KMS-11 (cell line): Measurements from ENCODE around the gene ULK2.

Experiments used
- H2AFZ ChIP-seq: fragments of 200-600 bp; sonication (generic); 2 replicates; pipeline ENCODE4 v1.6.1; 2016; ENCODE audit warnings: antibody characterized with exemption, mixed run types, low read depth
- H3K27ac ChIP-seq: fragments of 200-600 bp; sonication (generic); 2 replicates; pipeline ENCODE4 v1.6.1; 2016; ENCODE audit warnings: mild to moderate bottlenecking, mixed run types
- H3K27me3 ChIP-seq: fragments of 200-600 bp; sonication (generic); 2 replicates; pipeline ENCODE4 v1.6.1; 2017; ENCODE audit warnings: mild to moderate bottlenecking, low read depth, mixed run types, moderate library complexity; ENCODE audit not compliant: insufficient read depth
- H3K36me3 ChIP-seq: fragments of 200-600 bp; sonication (generic); 2 replicates; pipeline ENCODE4 v1.6.1; 2017; ENCODE audit warnings: mild to moderate bottlenecking, mixed run types; ENCODE audit not compliant: insufficient read depth
- H3K4me1 ChIP-seq: fragments of 200-600 bp; sonication (generic); 2 replicates; pipeline ENCODE4 v1.6.1; 2016; ENCODE audit warnings: mild to moderate bottlenecking, low read depth, mixed run types; ENCODE audit not compliant: poor library complexity, severe bottlenecking
- H3K4me2 ChIP-seq: fragments of 200-600 bp; sonication (generic); 2 replicates; pipeline ENCODE4 v1.7.0; 2016; ENCODE audit warnings: mild to moderate bottlenecking, mixed run types
- H3K4me3 ChIP-seq: fragments of 200-600 bp; sonication (generic); IDR thresholded peaks from 2 replicates; pipeline ENCODE4 v1.6.1; 2017; ENCODE audit warnings: low read depth, low read length, mixed read lengths; ENCODE audit not compliant: insufficient read depth
- H3K79me2 ChIP-seq: fragments of 200-600 bp; sonication (generic); 2 replicates; pipeline ENCODE4 v1.6.1; 2016; ENCODE audit warnings: low read depth, mixed run types; ENCODE audit not compliant: insufficient read depth
- H3K9ac ChIP-seq: fragments of 200-600 bp; sonication (generic); 2 replicates; pipeline ENCODE4 v1.6.1; 2016; ENCODE audit warnings: mild to moderate bottlenecking, mixed run types
- H4K20me1 ChIP-seq: fragments of 200-600 bp; sonication (generic); 2 replicates; pipeline ENCODE4 v1.6.1; 2016; ENCODE audit warnings: mild to moderate bottlenecking, mixed run types; ENCODE audit not compliant: insufficient read depth
- TF ChIP-seq, protein P1 (sequence below): fragments of 200-600 bp; sonication (generic); conservative IDR thresholded peaks from 2 replicates; pipeline ENCODE4 v1.6.1; 2017; ENCODE audit warnings: low read depth, mild to moderate bottlenecking, antibody characterized with exemption, low read length, moderate library complexity, mixed read lengths

Gene ULK2

DNA sequence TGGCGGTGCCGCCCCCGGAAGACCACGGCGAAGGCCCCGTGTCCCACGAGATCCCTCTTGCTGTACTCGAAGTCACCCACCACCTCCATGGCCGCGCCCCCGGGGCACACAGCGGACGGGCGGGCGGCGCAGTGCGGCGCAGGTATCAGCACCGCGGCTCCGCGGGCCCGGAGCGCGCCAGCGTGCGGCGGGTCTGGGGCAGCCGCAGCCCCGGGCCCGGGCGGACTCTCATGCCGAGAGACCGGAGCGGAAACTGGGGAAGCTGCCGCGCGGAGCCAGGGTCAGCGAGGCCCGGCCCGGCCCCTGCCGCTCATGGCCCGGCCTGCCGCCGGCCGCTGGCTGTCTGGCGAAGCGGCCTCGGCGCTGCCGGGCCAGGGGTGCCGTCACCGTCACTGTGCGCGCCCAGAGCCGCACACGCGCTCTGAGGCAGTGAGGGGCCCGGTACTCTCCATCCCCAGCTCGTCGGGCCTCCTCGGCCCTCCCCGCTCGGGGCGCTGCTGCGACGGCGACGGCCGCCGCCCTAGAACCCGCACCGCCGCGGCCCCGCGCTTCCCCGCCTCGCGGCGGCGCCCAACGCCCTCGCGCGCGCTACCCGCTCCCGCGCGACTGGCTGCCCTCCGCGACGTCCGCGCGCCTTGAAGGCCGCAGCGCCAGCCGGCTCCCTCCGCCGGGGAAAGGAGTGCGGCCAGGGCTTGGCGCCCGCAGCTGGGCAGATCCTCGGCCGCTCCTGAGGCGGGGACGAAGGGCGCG lies at the start of gene ULK2:
Gene ULK2 (minus strand): TSS at position 608 of the 750 bp plus-strand sequence. CDS start 519 bp downstream, at position 89.
- TF ChIP-seq, protein P1, sequence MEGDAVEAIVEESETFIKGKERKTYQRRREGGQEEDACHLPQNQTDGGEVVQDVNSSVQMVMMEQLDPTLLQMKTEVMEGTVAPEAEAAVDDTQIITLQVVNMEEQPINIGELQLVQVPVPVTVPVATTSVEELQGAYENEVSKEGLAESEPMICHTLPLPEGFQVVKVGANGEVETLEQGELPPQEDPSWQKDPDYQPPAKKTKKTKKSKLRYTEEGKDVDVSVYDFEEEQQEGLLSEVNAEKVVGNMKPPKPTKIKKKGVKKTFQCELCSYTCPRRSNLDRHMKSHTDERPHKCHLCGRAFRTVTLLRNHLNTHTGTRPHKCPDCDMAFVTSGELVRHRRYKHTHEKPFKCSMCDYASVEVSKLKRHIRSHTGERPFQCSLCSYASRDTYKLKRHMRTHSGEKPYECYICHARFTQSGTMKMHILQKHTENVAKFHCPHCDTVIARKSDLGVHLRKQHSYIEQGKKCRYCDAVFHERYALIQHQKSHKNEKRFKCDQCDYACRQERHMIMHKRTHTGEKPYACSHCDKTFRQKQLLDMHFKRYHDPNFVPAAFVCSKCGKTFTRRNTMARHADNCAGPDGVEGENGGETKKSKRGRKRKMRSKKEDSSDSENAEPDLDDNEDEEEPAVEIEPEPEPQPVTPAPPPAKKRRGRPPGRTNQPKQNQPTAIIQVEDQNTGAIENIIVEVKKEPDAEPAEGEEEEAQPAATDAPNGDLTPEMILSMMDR: no peak
- Histone ChIP-seq H3K27ac (peak within 1 kb of the TSS; percentile 63), H3K9ac (peak within 1 kb of the TSS; percentile 74), H3K4me2 (peak within 1 kb of the TSS; percentile 78), H3K36me3 (no peaks in the 10 kb centered on the region), H4K20me1 (no peaks in the 10 kb centered on the region), H3K79me2 (no peaks in the 10 kb centered on the region), H3K27me3 (no peaks in the 10 kb centered on the region), H2AFZ (peak within 1 kb of the TSS; percentile 86), H3K4me1 (peaks cover 7% of the 10 kb centered on the region), H3K4me3 (no peak within 1 kb of the TSS)

GRCh38 chr17:19915245-19915978 lies 47.7 kb upstream of the ULK2 start:
- TF ChIP-seq, protein P1: no peak
- no peaks in the 10 kb centered on the region for H3K79me2 ChIP-seq
- H2AFZ ChIP-seq: no peak overlapping the region
- H3K4me1 ChIP-seq: no peaks in the 10 kb centered on the region
- H3K4me2 ChIP-seq: no peak overlapping the region
- H3K27me3 ChIP-seq: no peaks in the 10 kb centered on the region
- no peak overlapping the region for H3K4me3 ChIP-seq
- H4K20me1 ChIP-seq: no peaks in the 10 kb centered on the region
- no peaks in the 10 kb centered on the region for H3K36me3 ChIP-seq
- no peak overlapping the region for H3K9ac ChIP-seq
- no peak overlapping the region for H3K27ac ChIP-seq

DNA sequence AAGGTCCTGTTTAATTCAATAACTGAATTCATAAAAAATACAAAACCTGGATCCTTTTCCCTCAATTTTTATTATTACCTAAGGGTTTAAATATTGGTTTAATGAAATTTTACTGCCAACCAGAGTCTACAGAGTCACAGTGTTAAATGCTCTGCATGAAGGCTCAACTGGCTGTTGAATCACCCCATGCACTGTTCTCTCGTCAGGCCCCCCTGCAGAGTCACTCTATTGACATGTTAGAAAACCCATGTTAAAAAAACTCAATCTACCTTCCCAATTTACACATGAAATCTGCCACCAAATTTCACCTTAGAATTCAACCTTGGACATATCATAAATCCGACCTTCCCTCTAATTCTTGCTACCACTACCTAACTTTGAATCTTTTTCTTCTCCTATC lies 43.3 kb upstream of the ULK2 start:
- H3K36me3 ChIP-seq: no peaks in the 10 kb centered on the region; the same call in 1 of the 2 replicates

DNA sequence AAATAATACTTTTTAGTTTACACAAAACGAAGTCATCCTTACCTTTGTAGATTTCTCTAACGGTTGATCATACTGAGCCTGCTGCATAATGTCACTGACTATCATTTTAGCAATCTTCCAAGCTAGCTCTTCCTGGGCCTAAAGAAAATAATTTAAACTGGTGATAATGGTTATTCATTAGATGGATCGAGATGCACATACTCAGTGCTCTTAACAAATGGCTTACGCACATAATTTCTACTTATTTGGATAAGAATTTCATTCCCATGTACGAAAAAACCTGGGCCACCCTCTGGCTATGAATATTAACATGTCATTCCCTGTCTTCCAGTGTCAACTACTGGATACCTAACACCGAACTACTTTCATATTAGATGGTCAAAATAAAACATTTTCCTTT lies 41.4 kb upstream of the ULK2 start:
- TF ChIP-seq, protein P1: no peak
- H3K4me3 ChIP-seq: no peak overlapping the region
- H3K36me3 ChIP-seq: peaks cover 3% of the 10 kb centered on the region; the same call in 1 of the 2 replicates
- no peak overlapping the region for H2AFZ ChIP-seq
- no peak overlapping the region for H3K9ac ChIP-seq
- H3K79me2 ChIP-seq: no peaks in the 10 kb centered on the region
- H3K27me3 ChIP-seq: no peaks in the 10 kb centered on the region
- no peak overlapping the region for H3K4me2 ChIP-seq
- no peaks in the 10 kb centered on the region for H3K4me1 ChIP-seq
- no peak overlapping the region for H3K27ac ChIP-seq
- H4K20me1 ChIP-seq: no peaks in the 10 kb centered on the region

More for the DNA sequence above, 43.3 kb upstream of the ULK2 start:
- Histone ChIP-seq H3K27me3 (no peaks in the 10 kb centered on the region), H4K20me1 (no peaks in the 10 kb centered on the region), H2AFZ (no peak overlapping the region), H3K4me1 (no peaks in the 10 kb centered on the region), H3K79me2 (no peaks in the 10 kb centered on the region), H3K9ac (no peak overlapping the region), H3K4me2 (no peak overlapping the region), H3K27ac (no peak overlapping the region), H3K4me3 (no peak overlapping the region)
- TF ChIP-seq, protein P1: no peak
